ENCODE data around the gene FGFR4.

DNA sequence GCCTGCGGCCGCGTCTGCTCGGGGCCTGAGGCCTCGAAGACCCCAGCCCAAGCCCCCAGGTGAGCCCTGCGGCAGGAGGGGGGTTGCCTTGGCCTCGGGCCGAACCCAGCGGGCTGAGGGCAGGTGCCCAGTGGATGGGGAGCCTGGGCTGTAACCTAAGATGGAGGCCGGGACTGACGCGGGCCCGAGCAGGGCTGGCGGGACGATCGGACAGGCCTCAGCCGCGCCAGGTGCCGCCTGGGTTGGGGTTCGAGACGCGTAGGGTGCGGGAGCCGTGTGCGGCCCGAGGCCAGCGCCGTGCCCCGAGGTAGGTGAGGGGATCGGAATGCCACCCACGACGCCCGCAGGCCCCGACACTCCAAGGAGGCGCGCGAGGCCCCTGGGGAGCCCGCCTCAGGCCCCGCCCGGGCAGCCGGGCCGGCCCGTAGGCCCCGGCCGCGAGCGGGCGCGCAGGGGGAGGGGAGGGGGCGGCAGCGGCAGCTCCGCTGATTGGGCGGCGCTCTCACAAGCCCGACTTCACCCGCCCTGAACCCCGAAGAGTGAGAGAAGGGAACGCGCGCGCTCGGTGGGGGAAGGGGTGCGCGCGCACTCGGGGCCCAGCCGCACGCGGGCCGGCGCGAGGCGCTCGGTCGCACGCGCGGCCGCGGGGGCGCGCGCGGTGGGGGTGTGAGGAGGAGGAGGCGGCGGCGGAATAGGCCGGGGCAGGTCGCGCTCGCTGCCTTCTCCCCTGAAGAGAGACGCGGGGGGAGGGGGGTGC lies 46.6 kb downstream of the FGFR4 start, which contains the start of gene NSD1:
- TF ChIP-seq, protein P1, sequence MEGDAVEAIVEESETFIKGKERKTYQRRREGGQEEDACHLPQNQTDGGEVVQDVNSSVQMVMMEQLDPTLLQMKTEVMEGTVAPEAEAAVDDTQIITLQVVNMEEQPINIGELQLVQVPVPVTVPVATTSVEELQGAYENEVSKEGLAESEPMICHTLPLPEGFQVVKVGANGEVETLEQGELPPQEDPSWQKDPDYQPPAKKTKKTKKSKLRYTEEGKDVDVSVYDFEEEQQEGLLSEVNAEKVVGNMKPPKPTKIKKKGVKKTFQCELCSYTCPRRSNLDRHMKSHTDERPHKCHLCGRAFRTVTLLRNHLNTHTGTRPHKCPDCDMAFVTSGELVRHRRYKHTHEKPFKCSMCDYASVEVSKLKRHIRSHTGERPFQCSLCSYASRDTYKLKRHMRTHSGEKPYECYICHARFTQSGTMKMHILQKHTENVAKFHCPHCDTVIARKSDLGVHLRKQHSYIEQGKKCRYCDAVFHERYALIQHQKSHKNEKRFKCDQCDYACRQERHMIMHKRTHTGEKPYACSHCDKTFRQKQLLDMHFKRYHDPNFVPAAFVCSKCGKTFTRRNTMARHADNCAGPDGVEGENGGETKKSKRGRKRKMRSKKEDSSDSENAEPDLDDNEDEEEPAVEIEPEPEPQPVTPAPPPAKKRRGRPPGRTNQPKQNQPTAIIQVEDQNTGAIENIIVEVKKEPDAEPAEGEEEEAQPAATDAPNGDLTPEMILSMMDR (IDR thresholded peaks at IDR 0.05; ENCODE audit: borderline replicate concordance, extremely low read depth, low read length, poor library complexity, severe bottlenecking): no peak
- no peak for TF ChIP-seq EZH2 (IDR thresholded peaks at IDR 0.05; ENCODE audit: borderline replicate concordance, low read depth, low read length, severe bottlenecking)
